Neuronal stem cell (in vitro differentiated cells): ENCODE measurements around the gene CCDC150.
A peak's percentile ranks its signal among the peaks of the same experiment; 100 is the strongest.

Experiments used
- DNase-seq: peaks from one replicate; pipeline ENCODE4 v3.0.0-alpha.2; 2013; ENCODE audit warnings: low spot score
- H2AFZ ChIP-seq: one replicate; pipeline ENCODE4 v1.6.1; 2013; ENCODE audit warnings: mild to moderate bottlenecking, low read length, inconsistent platforms
- H2AK5ac ChIP-seq: 2 replicates; pipeline ENCODE4 v1.6.1; 2013; ENCODE audit warnings: low read depth, mild to moderate bottlenecking, inconsistent platforms, low read length, moderate library complexity, mixed read lengths
- H2BK120ac ChIP-seq: 2 replicates; pipeline ENCODE4 v1.6.1; 2013; ENCODE audit warnings: low read depth, mild to moderate bottlenecking, inconsistent platforms, low read length, moderate library complexity, mixed read lengths
- H2BK12ac ChIP-seq: one replicate; pipeline ENCODE4 v1.6.1; 2013; ENCODE audit warnings: low read length, inconsistent platforms
- H2BK15ac ChIP-seq: 2 replicates; pipeline ENCODE4 v1.6.1; 2013; ENCODE audit warnings: mild to moderate bottlenecking, low read length, inconsistent platforms, mixed read lengths
- H2BK5ac ChIP-seq: one replicate; pipeline ENCODE4 v1.6.1; 2013; ENCODE audit warnings: inconsistent platforms, mild to moderate bottlenecking, low read length, moderate library complexity
- H3K14ac ChIP-seq: one replicate; pipeline ENCODE4 v1.6.1; 2013; ENCODE audit warnings: low read length, inconsistent platforms
- H3K18ac ChIP-seq: 2 replicates; pipeline ENCODE4 v1.6.1; 2013; ENCODE audit warnings: low read length, inconsistent platforms
- H3K23ac ChIP-seq: 2 replicates; pipeline ENCODE4 v1.6.1; 2013; ENCODE audit warnings: low read depth, mild to moderate bottlenecking, mixed read lengths, low read length, inconsistent platforms; ENCODE audit not compliant: poor library complexity
- H3K27ac ChIP-seq: replicated peaks from 3 replicates; pipeline ENCODE4 v1.5.1; 2013; ENCODE audit warnings: low read length, inconsistent platforms
- H3K27me3 ChIP-seq, 3 experiments: 2 replicates each; pipeline ENCODE4 v1.6.1; 2013; ENCODE audit warnings: low read length in 3 of 3, mild to moderate bottlenecking in 2 of 3, inconsistent platforms in 1 of 3, low read depth in 1 of 3, mixed read lengths in 1 of 3, moderate library complexity in 1 of 3; ENCODE audit not compliant: control insufficient read depth in 3 of 3, insufficient read depth in 3 of 3
- H3K36me3 ChIP-seq, 2 donors: replicated peaks in 1 of 2; 2 replicates each; pipeline ENCODE4 v1.6.1; 2013; ENCODE audit warnings: low read length in 2 of 2; ENCODE audit not compliant: control insufficient read depth in 2 of 2, insufficient read depth in 2 of 2
- H3K4ac ChIP-seq: 2 replicates; pipeline ENCODE4 v1.6.1; 2013; ENCODE audit warnings: inconsistent platforms, mild to moderate bottlenecking, low read length, moderate library complexity
- H3K4me1 ChIP-seq, 2 donors: 1 replicate in 1 of 2; 2 replicates in 1 of 2; pipeline ENCODE4 v1.6.1; 2013; ENCODE audit warnings: low read length in 2 of 2, low read depth in 1 of 2; ENCODE audit not compliant: control insufficient read depth in 2 of 2, insufficient read depth in 1 of 2
- H3K4me2 ChIP-seq: one replicate; pipeline ENCODE4 v1.6.1; 2013; ENCODE audit warnings: mild to moderate bottlenecking, low read length, inconsistent platforms; ENCODE audit not compliant: insufficient read depth, poor library complexity, severe bottlenecking
- H3K4me3 ChIP-seq, 2 donors: 2 replicates each; pipeline ENCODE4 v1.5.1; 2013; ENCODE audit warnings: low read length in 2 of 2, mild to moderate bottlenecking in 2 of 2, inconsistent platforms in 1 of 2, moderate library complexity in 1 of 2
- H3K79me1 ChIP-seq: one replicate; pipeline ENCODE4 v1.6.1; 2013; ENCODE audit warnings: low read depth, mild to moderate bottlenecking, inconsistent platforms, low read length, moderate library complexity
- H3K9ac ChIP-seq: one replicate; pipeline ENCODE4 v1.6.1; 2013; ENCODE audit warnings: mild to moderate bottlenecking, low read depth, low read length, inconsistent platforms; ENCODE audit not compliant: poor library complexity
- H3K9me3 ChIP-seq, 2 donors: replicated peaks in 1 of 2; 2 replicates each; pipeline versions ENCODE3 to v1.6.1; 2013; ENCODE audit warnings: low read length in 2 of 2, mild to moderate bottlenecking in 2 of 2, inconsistent platforms in 1 of 2, low read depth in 1 of 2, mixed read lengths in 1 of 2, moderate library complexity in 1 of 2; ENCODE audit not compliant: control insufficient read depth in 2 of 2, insufficient read depth in 1 of 2
- H4K8ac ChIP-seq: one replicate; pipeline ENCODE4 v1.6.1; 2013; ENCODE audit warnings: low read depth, mild to moderate bottlenecking, inconsistent platforms, low read length, moderate library complexity
- H4K91ac ChIP-seq: one replicate; pipeline ENCODE4 v1.6.1; 2013; ENCODE audit warnings: low read length, low read depth, mild to moderate bottlenecking, inconsistent platforms; ENCODE audit not compliant: poor library complexity
- WGBS, 2 donors: extraction: QIAGEN DNeasy Blood & Tissue Kit; methylation state at CpG; one replicate each; pipeline ENCODE4 v1.1.7; 2013; ENCODE audit warnings: missing lambda C conversion rate in 2 of 2, mixed read lengths in 1 of 2; ENCODE audit not compliant: insufficient read length in 2 of 2, insufficient replicate concordance in 1 of 2; ENCODE audit errors: extremely low coverage in 2 of 2; 5-methylcytosine and 5-hydroxymethylcytosine counted together

Gene CCDC150

DNA sequence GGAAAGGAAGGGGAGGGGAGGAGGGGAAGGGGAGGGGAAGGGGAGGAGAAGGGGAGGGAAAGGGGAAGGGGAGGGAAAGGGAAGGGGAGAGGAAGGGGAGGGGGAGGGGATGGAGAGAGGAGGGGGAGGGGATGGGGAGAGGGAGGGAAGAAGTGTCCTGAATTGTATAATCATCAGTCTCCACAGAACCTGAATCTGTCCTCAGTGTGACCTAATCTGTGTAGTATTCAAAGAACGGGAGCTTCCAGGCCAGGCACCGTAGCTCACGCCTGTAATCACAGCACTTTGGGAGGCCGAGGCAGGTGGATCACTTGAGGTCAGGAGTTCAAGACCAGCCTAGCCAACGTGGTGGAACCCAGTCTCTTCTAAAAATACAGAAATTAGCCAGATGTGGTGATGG, 41.1 kb upstream of the CCDC150 start:
- H4K8ac ChIP-seq, result no peak overlapping the region
- H2BK5ac ChIP-seq, result no peak overlapping the region
- H3K9ac ChIP-seq, result no peak overlapping the region
- H3K4ac ChIP-seq, result no peak overlapping the region
- no peaks in the 10 kb centered on the region for H3K36me3 ChIP-seq
- H3K18ac ChIP-seq, result no peak overlapping the region
- H2BK12ac ChIP-seq, result no peak overlapping the region
- no peak overlapping the region for H4K91ac ChIP-seq
- DNase-seq, result no peak
- peaks cover 0 to 3% of the 10 kb centered on the region in 2 donors for H3K4me1 ChIP-seq
- no peak overlapping the region for H3K23ac ChIP-seq
- no peak overlapping the region for H2BK15ac ChIP-seq
- H3K9me3 ChIP-seq, result no peaks in the 10 kb centered on the region
- no peaks in the 10 kb centered on the region for H3K79me1 ChIP-seq
- H2AK5ac ChIP-seq, result no peak overlapping the region
- H3K4me2 ChIP-seq, result no peak overlapping the region
- H2AFZ ChIP-seq, result no peak overlapping the region
- H3K27ac ChIP-seq, result no peak overlapping the region
- no peak overlapping the region for H3K4me3 ChIP-seq
- H2BK120ac ChIP-seq, result no peak overlapping the region
- no peak overlapping the region for H3K14ac ChIP-seq
- WGBS, 2 donors, result no CpG with 5 or more reads among the region's 5 CpGs
- H3K27me3 ChIP-seq, result peaks cover 0 to 21% (median 0%) of the 10 kb centered on the region in 3 experiments

DNA sequence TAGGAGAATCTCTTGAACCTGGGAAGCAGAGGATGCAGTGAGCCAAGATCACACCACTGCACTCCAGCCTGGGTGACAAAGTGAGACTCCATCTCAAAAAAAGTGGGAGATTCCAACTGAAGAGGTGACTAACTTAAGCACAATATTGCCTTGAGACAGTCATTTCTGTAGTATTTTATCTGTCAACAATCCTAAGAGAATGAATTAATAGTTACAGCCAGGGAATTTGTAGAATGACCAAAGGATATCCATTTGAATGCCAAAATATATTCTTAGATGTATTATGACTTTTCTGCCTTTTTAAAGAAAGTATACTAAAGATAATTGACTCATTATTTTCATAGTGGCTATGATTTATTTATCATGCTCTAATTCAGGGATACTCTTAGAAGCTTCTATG, 40.7 kb upstream of the CCDC150 start:
- no peak overlapping the region for H2BK120ac ChIP-seq
- no peak overlapping the region for H3K4me2 ChIP-seq
- H2AK5ac ChIP-seq, result no peak overlapping the region
- H3K36me3 ChIP-seq, result no peaks in the 10 kb centered on the region
- H3K4me1 ChIP-seq, result peaks cover 0 to 3% of the 10 kb centered on the region in 2 donors
- no peak overlapping the region for H2BK12ac ChIP-seq
- H4K91ac ChIP-seq, result no peak overlapping the region
- H3K9ac ChIP-seq, result no peak overlapping the region
- H2BK15ac ChIP-seq, result no peak overlapping the region
- H2AFZ ChIP-seq, result no peak overlapping the region
- no peak overlapping the region for H3K23ac ChIP-seq
- no peak overlapping the region for H3K27ac ChIP-seq
- no peak for DNase-seq
- H3K27me3 ChIP-seq, result peaks cover 0 to 21% (median 0%) of the 10 kb centered on the region in 3 experiments
- no peak overlapping the region for H4K8ac ChIP-seq
- no peak overlapping the region for H2BK5ac ChIP-seq
- no peak overlapping the region for H3K4ac ChIP-seq
- no peak overlapping the region for H3K4me3 ChIP-seq
- H3K79me1 ChIP-seq, result no peaks in the 10 kb centered on the region
- H3K9me3 ChIP-seq, result no peaks in the 10 kb centered on the region
- H3K18ac ChIP-seq, result no peak overlapping the region
- no peak overlapping the region for H3K14ac ChIP-seq

DNA sequence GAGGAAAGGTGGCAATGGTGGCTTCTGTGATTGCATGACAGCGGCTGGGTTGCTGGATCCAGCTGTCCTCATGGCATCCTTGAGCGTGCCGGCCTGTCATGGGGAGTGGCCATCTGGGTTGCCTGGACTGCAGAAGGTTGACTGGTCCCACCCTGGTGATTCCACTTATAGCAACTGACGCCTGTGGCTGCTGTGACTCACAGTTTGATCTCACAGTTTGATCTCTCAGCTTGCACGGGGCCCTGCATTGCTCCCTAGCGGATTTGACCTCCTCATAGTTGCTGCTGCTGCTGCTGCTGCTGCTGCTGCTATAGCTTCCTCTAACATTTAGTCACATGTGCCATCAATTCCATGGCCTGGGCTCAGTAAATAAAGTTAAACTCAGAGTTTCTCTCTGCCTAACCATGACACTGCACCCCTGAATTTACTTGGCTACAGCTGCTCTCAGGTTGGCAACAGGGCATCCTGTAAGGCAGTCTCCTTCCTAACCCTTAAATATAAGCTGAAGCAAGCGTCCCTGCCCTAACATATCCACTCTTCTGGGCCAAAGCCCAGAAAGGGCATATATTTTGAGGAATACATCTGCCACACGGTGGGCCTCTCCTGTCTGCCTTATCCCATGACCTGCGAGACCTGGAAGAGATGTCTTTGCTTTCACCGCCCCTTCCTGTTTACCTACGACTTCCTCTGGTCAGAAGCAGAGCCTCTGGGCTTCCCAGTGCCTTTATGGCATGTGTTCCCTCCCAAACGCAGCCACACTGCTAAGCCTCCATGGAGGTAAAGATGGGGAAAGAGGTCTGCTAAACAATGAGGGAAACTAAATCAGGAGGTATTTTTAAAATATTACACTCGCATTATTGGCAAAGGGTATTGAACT, 37.8 kb upstream of the CCDC150 start:
- Histone ChIP-seq H3K27me3 (peaks cover 0 to 12% (median 0%) of the 10 kb centered on the region in 3 experiments), H4K8ac (no peak overlapping the region), H2BK15ac (no peak overlapping the region), H3K36me3 (no peaks in the 10 kb centered on the region), H3K14ac (peak overlapping the region; percentile 63), H2AFZ (peak overlapping the region; percentile 77), H4K91ac (no peak overlapping the region), H3K4me1 (no peaks in the 10 kb centered on the region), H3K9ac (no peak overlapping the region), H3K23ac (peak overlapping the region; percentile 8), H3K9me3 (no peaks in the 10 kb centered on the region), H2BK12ac (no peak overlapping the region), H3K18ac (peak overlapping the region; percentile 27), H3K4me3 (no peak overlapping the region), H2AK5ac (no peak overlapping the region), H3K4me2 (no peak overlapping the region), H3K27ac (no peak overlapping the region), H2BK120ac (no peak overlapping the region), H3K4ac (no peak overlapping the region), H3K79me1 (no peaks in the 10 kb centered on the region), H2BK5ac (no peak overlapping the region)
- WGBS, 2 donors, result no CpG with 5 or more reads among the region's 13 CpGs
- DNase-seq, result no peak

DNA sequence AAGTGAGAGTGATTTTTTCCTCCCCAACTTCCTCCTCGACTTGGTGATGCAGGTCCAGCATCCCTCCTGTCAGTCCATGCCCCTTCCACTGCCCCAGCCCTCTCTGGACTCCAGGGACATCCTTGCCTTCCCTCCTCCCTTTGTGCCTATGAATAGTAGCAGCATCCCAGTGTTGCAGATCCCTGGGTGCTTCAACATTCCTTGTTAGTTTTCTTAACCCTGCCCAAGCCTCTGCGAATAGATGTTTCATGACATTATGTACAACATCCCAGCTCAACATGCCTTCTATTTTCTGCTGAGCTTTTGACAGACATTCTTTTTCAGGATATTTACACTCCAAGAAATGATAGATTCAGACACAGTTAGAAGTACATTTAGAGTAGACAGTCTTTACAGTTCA, 35.3 kb upstream of the CCDC150 start:
- no peak overlapping the region for H4K91ac ChIP-seq
- WGBS, 2 donors, result no CpG with 5 or more reads among the region's 2 CpGs

More for the DNA sequence above, 35.3 kb upstream of the CCDC150 start:
- Histone ChIP-seq H3K9me3 (no peaks in the 10 kb centered on the region), H2BK12ac (no peak overlapping the region), H3K23ac (no peak overlapping the region), H3K18ac (no peak overlapping the region), H3K79me1 (no peaks in the 10 kb centered on the region), H3K27ac (no peak overlapping the region), H2BK5ac (no peak overlapping the region), H3K4me3 (no peak overlapping the region), H3K4me1 (peaks cover 0 to 2% of the 10 kb centered on the region in 2 donors), H2BK15ac (no peak overlapping the region), H3K27me3 (peaks cover 0 to 12% (median 0%) of the 10 kb centered on the region in 3 experiments), H3K4me2 (no peak overlapping the region), H3K9ac (no peak overlapping the region), H2AFZ (no peak overlapping the region), H3K4ac (no peak overlapping the region), H3K14ac (peak overlapping the region; percentile 59), H2AK5ac (no peak overlapping the region), H3K36me3 (no peaks in the 10 kb centered on the region), H2BK120ac (no peak overlapping the region), H4K8ac (no peak overlapping the region)
- no peak for DNase-seq
